Activated CD8-positive, alpha-beta T cell treated with anti-CD3 and anti-CD28 coated beads for 36 hours (primary cell): Measurements from ENCODE around the gene RBM42. TPM values are rescaled to one million over a fixed set of nuclear protein-coding genes. Genes with fewer than 3 reads are reported as not detected.

Experiments
- ATAC-seq: fragments of 200-7000 bp; cut with Tn5 transposase; one replicate; pipeline ENCODE4 v1.10.0; 2021; ENCODE audit warnings: mild to moderate bottlenecking, moderate library complexity
- CTCF ChIA-PET: fragments of 350-600 bp; sonication (Branson Sonifier 250); formaldehyde crosslinking; loops from one replicate; lab custom pipeline; 2021; ENCODE audit warnings: antibody characterized with exemption; lab: Charles Lee
- POLR2A ChIA-PET: fragments of 350-600 bp; sonication (Branson Sonifier 250); formaldehyde crosslinking; loops from one replicate; lab custom pipeline; 2021; ENCODE audit warnings: antibody characterized with exemption; lab: Charles Lee
- DNase-seq: peaks from one replicate; pipeline ENCODE4 v3.0.0-alpha.2; 2020
- H3K27ac Mint-ChIP-seq: one replicate; pipeline ENCODE4 v1.8.0; 2021; ENCODE audit warnings: mild to moderate bottlenecking, mixed read lengths
- H3K27me3 Mint-ChIP-seq: one replicate; pipeline ENCODE4 v1.8.0; 2021; ENCODE audit warnings: mixed read lengths
- H3K36me3 Mint-ChIP-seq: one replicate; pipeline ENCODE4 v1.8.0; 2021; ENCODE audit warnings: low read depth, mixed read lengths
- H3K4me1 Mint-ChIP-seq: one replicate; pipeline ENCODE4 v1.8.0; 2021; ENCODE audit warnings: low read depth, mixed read lengths
- H3K4me3 Mint-ChIP-seq: one replicate; pipeline ENCODE4 v1.8.0; 2021; ENCODE audit warnings: mild to moderate bottlenecking, moderate library complexity, mixed read lengths
- H3K9me3 Mint-ChIP-seq: one replicate; pipeline ENCODE4 v1.8.0; 2021; ENCODE audit warnings: mixed read lengths
- intact Hi-C: fragments of 100-400 bp; cut with micrococcal nuclease; formaldehyde crosslinking; loops from one replicate; pipeline ENCODE4 v1.10.0; 2022
- total RNA-seq, 2 experiments: library from RNA; stranded (reverse); gene quantifications; one replicate each; pipeline ENCODE4 v1.2.3, GENCODE V29; 2021
- TF ChIP-seq, protein P1 (sequence below): fragments of 200-600 bp; IDR thresholded peaks from one replicate; pipeline ENCODE4 v1.8.0; 2022; ENCODE audit warnings: antibody characterized with exemption, mild to moderate bottlenecking

RBM42 gene
- total RNA-seq, 2 experiments from 2014 or later, result 82.9 to 95.2 TPM

DNA sequence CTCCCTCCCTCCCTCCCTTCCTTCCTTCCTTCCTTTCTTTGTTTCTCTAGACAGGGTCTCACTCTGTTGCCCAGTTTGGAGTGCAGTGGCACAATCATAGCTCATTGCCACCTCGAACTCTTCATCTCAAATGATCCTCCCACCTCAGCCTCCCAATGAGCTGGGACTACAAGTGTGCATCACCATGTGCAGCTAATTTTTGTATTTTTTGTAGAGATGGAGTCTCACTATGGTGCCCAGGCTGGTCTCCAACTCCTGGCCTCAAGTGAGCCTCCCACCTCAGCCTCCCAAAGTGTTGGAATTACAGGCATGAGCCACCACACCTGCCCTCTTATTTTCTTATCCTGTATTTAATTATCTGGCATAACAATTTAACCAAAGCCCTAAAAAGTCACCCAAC lies 41.9 kb downstream of the RBM42 start:
- H3K27ac Mint-ChIP-seq, result no peak overlapping the region
- no peaks in the 10 kb centered on the region for H3K9me3 Mint-ChIP-seq
- H3K27me3 Mint-ChIP-seq, result peaks cover 23% of the 10 kb centered on the region
- H3K4me1 Mint-ChIP-seq, result peaks cover 8% of the 10 kb centered on the region
- ChIA-PET POLR2A (interaction anchor here (0.7 kb wide), 1 partner anchor 175 kb away, joined by 4 read pairs; no protein-coding TSS in a partner anchor), CTCF (interaction anchor here (0.7 kb wide), 1 partner anchor 499 kb away, joined by 3 read pairs; no protein-coding TSS in a partner anchor)
- TF ChIP-seq, protein P1, sequence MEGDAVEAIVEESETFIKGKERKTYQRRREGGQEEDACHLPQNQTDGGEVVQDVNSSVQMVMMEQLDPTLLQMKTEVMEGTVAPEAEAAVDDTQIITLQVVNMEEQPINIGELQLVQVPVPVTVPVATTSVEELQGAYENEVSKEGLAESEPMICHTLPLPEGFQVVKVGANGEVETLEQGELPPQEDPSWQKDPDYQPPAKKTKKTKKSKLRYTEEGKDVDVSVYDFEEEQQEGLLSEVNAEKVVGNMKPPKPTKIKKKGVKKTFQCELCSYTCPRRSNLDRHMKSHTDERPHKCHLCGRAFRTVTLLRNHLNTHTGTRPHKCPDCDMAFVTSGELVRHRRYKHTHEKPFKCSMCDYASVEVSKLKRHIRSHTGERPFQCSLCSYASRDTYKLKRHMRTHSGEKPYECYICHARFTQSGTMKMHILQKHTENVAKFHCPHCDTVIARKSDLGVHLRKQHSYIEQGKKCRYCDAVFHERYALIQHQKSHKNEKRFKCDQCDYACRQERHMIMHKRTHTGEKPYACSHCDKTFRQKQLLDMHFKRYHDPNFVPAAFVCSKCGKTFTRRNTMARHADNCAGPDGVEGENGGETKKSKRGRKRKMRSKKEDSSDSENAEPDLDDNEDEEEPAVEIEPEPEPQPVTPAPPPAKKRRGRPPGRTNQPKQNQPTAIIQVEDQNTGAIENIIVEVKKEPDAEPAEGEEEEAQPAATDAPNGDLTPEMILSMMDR, result no peak
- no peak for DNase-seq
- intact Hi-C loops, result no loop called here
- ATAC-seq, result no peak
- no peak overlapping the region for H3K4me3 Mint-ChIP-seq
- no peaks in the 10 kb centered on the region for H3K36me3 Mint-ChIP-seq

- no peaks in the 10 kb centered on the region for H3K9me3 Mint-ChIP-seq
- H3K27me3 Mint-ChIP-seq, result peaks cover 26% of the 10 kb centered on the region
- no peak overlapping the region for H3K4me3 Mint-ChIP-seq
- DNase-seq, result no peak
- ChIA-PET CTCF (interaction anchor here (0.7 kb wide), 1 partner anchor 41 kb away, joined by 3 read pairs; no protein-coding TSS in a partner anchor), POLR2A (interaction anchor here (0.7 kb wide), 1 partner anchor 65 kb away, joined by 3 read pairs; no protein-coding TSS in a partner anchor)
- intact Hi-C loops, result no loop called here
- no peaks in the 10 kb centered on the region for H3K36me3 Mint-ChIP-seq
- no peak for ATAC-seq
- peaks cover 8% of the 10 kb centered on the region for H3K4me1 Mint-ChIP-seq
- H3K27ac Mint-ChIP-seq, result no peak overlapping the region
- TF ChIP-seq, protein P1, result no peak
Observed at GRCh38 chr19:35671818-35672217, 43.0 kb downstream of the RBM42 start.

DNA sequence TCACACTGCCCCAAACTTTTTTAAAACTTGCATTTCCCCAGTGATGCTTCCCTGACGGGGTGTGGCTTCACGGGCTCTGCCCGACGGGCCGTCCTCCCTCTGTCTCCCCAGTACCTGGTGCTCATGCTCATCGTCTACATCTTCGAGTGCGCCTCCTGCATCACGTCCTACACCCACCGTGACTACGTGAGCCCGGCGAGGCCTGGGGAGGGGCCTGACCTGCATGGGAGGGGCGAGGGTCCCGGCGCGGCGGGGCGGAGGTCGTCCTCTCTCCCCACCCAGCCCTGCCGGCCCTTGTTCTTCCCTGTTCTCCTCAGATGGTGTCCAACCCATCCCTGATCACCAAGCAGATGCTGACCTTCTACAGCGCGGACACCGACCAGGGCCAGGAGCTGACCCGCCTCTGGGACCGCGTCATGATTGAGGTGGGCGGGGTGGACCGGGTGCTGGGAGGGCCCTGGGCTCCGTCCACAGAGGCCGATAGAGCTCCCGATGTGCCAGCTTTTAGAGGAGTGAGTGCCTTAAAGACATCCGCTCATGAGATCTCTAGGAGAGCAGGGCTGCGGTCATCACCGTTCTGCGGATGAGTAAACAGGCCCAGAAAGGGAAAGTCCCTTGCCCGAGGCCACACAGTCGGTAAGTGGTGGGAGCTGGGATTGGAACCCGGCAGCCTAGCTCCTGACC lies 44.4 kb downstream of the RBM42 start:
- H3K27me3 Mint-ChIP-seq, result peaks cover 26% of the 10 kb centered on the region
- no peaks in the 10 kb centered on the region for H3K9me3 Mint-ChIP-seq
- peak; percentile 84 for DNase-seq
- H3K4me1 Mint-ChIP-seq, result peaks cover 8% of the 10 kb centered on the region
- no peaks in the 10 kb centered on the region for H3K36me3 Mint-ChIP-seq
- H3K4me3 Mint-ChIP-seq, result peak overlapping the region; percentile 56
- ATAC-seq, result peak; percentile 91
- TF ChIP-seq, protein P1, result no peak
- CTCF ChIA-PET, result interaction anchor here (0.7 to 1.5 kb wide), 3 partner anchors 13 to 147 kb away, joined by 3 to 4 read pairs (median 3); partner anchors contain the start of gene COX6B1
- intact Hi-C loops, result no loop called here
- peak overlapping the region; percentile 60 for H3K27ac Mint-ChIP-seq
- POLR2A ChIA-PET, result interaction anchor here (0.8 to 2.9 kb wide), 4 partner anchors 12 to 145 kb away, joined by 3 to 7 read pairs (median 4); partner anchors contain the start of genes COX6B1 and ETV2

DNA sequence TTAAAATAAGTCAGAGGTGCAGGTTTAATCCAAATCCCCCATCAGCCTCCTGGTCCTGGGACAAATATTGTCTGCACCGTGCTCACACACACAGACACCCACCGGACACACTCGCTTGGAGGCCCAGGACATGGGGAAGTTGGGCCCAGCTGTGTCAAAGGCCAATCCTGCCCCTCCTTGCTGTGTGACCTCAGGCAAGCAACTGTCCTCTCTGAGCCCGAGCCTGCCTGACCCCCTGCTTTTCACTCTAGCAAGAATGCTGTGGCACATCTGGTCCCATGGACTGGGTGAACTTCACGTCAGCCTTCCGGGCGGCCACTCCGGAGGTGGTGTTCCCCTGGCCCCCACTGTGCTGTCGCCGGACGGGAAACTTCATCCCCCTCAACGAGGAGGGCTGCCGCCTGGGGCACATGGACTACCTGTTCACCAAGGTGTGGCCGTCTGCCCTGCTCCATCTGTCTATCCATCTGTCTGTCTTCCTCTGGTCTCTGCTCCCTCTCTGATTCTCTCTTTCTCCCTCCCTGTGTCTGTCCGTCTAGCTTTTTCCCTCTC lies 46.8 kb downstream of the RBM42 start:
- intact Hi-C loops, result no loop called here
- H3K4me1 Mint-ChIP-seq, result peaks cover 8% of the 10 kb centered on the region
- ChIA-PET CTCF (interaction anchor here (0.6 kb wide), 1 partner anchor 19 kb away, joined by 3 read pairs; no protein-coding TSS in a partner anchor), POLR2A (interaction anchor here (0.6 to 0.7 kb wide), 3 partner anchors 97 to 167 kb away, joined by 3 read pairs; no protein-coding TSS in a partner anchor)
- H3K36me3 Mint-ChIP-seq, result no peaks in the 10 kb centered on the region
- no peak overlapping the region for H3K4me3 Mint-ChIP-seq
- no peak for DNase-seq
- no peak for ATAC-seq
- peaks cover 18% of the 10 kb centered on the region for H3K27me3 Mint-ChIP-seq
- no peaks in the 10 kb centered on the region for H3K9me3 Mint-ChIP-seq
- no peak overlapping the region for H3K27ac Mint-ChIP-seq
- TF ChIP-seq, protein P1, result no peak

Other genes with a start within 250 kb of the RBM42 start
- gene FFAR2, start 180.8 kb upstream of the RBM42 start, total RNA-seq, result not detected
- not detected for gene KRTDAP, start 138.6 kb upstream of the RBM42 start, total RNA-seq
- 1 to 10 TPM in 1 of 2 experiments, under 1 TPM in 1; 0.68 to 1.1 TPM for gene DMKN, start 115.4 kb upstream of the RBM42 start, total RNA-seq
- not detected for gene SBSN, start 100.7 kb upstream of the RBM42 start, total RNA-seq
- not detected for gene GAPDHS, start 95.6 kb upstream of the RBM42 start, total RNA-seq
- 10 to 100 TPM; 81.7 to 86.6 TPM for gene TMEM147, start 83.4 kb upstream of the RBM42 start, total RNA-seq
- gene ATP4A, start 65.4 kb upstream of the RBM42 start, total RNA-seq, result not detected
- not detected for gene PMIS2, start 42.9 kb upstream of the RBM42 start, total RNA-seq
- gene HAUS5, start 16.3 kb upstream of the RBM42 start, total RNA-seq, result 10 to 100 TPM; 38.3 to 40.0 TPM
- 1 to 10 TPM; 1.2 to 1.4 TPM for gene ETV2, start 12.7 kb downstream of the RBM42 start, total RNA-seq
- gene COX6B1, start 19.3 kb downstream of the RBM42 start, total RNA-seq, result 100 to 1,000 TPM; 432 to 437 TPM
- gene UPK1A, start 37.5 kb downstream of the RBM42 start, total RNA-seq, result 1 to 10 TPM; 1.8 to 2.2 TPM
- 100 to 1,000 TPM; 410 to 420 TPM for gene ZBTB32, start 75.5 kb downstream of the RBM42 start, total RNA-seq
- gene KMT2B, start 89.0 kb downstream of the RBM42 start, total RNA-seq, result 10 to 100 TPM; 62.9 to 63.6 TPM
- 100 to 1,000 TPM; 140 to 143 TPM for gene IGFLR1, start 113.4 kb downstream of the RBM42 start, total RNA-seq
- gene U2AF1L4, start 116.4 kb downstream of the RBM42 start, total RNA-seq, result 10 to 100 TPM; 41.7 to 42.5 TPM
- 10 to 100 TPM; 37.2 to 41.3 TPM for gene PSENEN, start 116.6 kb downstream of the RBM42 start, total RNA-seq
- gene LIN37, start 119.5 kb downstream of the RBM42 start, total RNA-seq, result 1 to 10 TPM; 4.5 to 7.8 TPM
- gene HSPB6, start 128.0 kb downstream of the RBM42 start, total RNA-seq, result under 1 TPM; 0.85 to 0.95 TPM
- 10 to 100 TPM; 40.7 to 41.1 TPM for gene PROSER3, start 129.1 kb downstream of the RBM42 start, total RNA-seq
- gene ARHGAP33, start 146.5 kb downstream of the RBM42 start, total RNA-seq, result 10 to 100 TPM; 27.1 to 29.8 TPM
- gene PRODH2, start 183.8 kb downstream of the RBM42 start, total RNA-seq, result not detected
- gene NPHS1, start 223.5 kb downstream of the RBM42 start, total RNA-seq, result not detected
- gene KIRREL2, start 227.9 kb downstream of the RBM42 start, total RNA-seq, result 1 to 10 TPM; 1.4 TPM
- 1 to 10 TPM; 2.0 to 2.1 TPM for gene APLP1, start 239.5 kb downstream of the RBM42 start, total RNA-seq